ENCODE measurements around the gene RPS6KA3. TPM values are rescaled to one million over a fixed set of nuclear protein-coding genes. Genes with fewer than 3 reads are reported as not detected.

The RPS6KA3 gene
- total RNA-seq, 1 experiment from 2014 or later, result 14.6 TPM

GRCh38 chrX:20269848-20270561 is 3.3 kb upstream of the RPS6KA3 start:
- no peak overlapping the region for H3K4me3 Mint-ChIP-seq

More at GRCh38 chrX:20269848-20270561, 3.3 kb upstream of the RPS6KA3 start:
- POLR2A ChIA-PET, result no interaction called here
- ATAC-seq (no peak), DNase-seq (ENCODE audit: low spot score) (no peak)
- TF ChIP-seq SP1 (CRISPR knock-in tag; conservative IDR thresholded peaks at IDR 0.05), result no peak
- no peak for TF ChIP-seq IRF2 (CRISPR knock-in tag; IDR thresholded peaks at IDR 0.05; ENCODE audit: borderline replicate concordance, low read depth)
- no peak for TF ChIP-seq USF1 (CRISPR knock-in tag; IDR thresholded peaks at IDR 0.05)
- TF ChIP-seq GRHL2 (CRISPR knock-in tag; IDR thresholded peaks at IDR 0.05; ENCODE audit: insufficient replicate concordance, severe bottlenecking), result no peak
- TF ChIP-seq ZNF532 (CRISPR knock-in tag; IDR thresholded peaks at IDR 0.05; ENCODE audit: borderline replicate concordance), result no peak
- no peak for TF ChIP-seq TP53 (CRISPR knock-in tag; IDR thresholded peaks at IDR 0.05)
- no peak for TF ChIP-seq CBFB (CRISPR knock-in tag; IDR thresholded peaks at IDR 0.05; ENCODE audit: low read depth)
- no peak for TF ChIP-seq USF2 (CRISPR knock-in tag; IDR thresholded peaks at IDR 0.05)
- no peak for TF ChIP-seq ZBTB43 (CRISPR knock-in tag; IDR thresholded peaks at IDR 0.05)
- no peak for TF ChIP-seq NR3C1 (CRISPR knock-in tag; conservative IDR thresholded peaks at IDR 0.05; ENCODE audit: low read depth)
- no peak for TF ChIP-seq CREM (CRISPR knock-in tag; IDR thresholded peaks at IDR 0.05)
- TF ChIP-seq JUN (CRISPR knock-in tag; IDR thresholded peaks at IDR 0.05), result no peak
- TF ChIP-seq RELA (CRISPR knock-in tag; IDR thresholded peaks at IDR 0.05; ENCODE audit: borderline replicate concordance), result no peak
- no peak for TF ChIP-seq TEAD4 (CRISPR knock-in tag; IDR thresholded peaks at IDR 0.05)
- no peak for TF ChIP-seq E2F5 (CRISPR knock-in tag; IDR thresholded peaks at IDR 0.05)
- no peak for TF ChIP-seq ZNF512 (CRISPR knock-in tag; IDR thresholded peaks at IDR 0.05; ENCODE audit: borderline replicate concordance)
- no peak for TF ChIP-seq ZNF671 (CRISPR knock-in tag; IDR thresholded peaks at IDR 0.05)
- no peak for TF ChIP-seq HMGXB4 (CRISPR knock-in tag; IDR thresholded peaks at IDR 0.05)
- CTCF ChIA-PET, result no interaction called here
- Mint-ChIP-seq H3K27me3 (ENCODE audit: low read depth) (peaks cover 42% of the 10 kb centered on the region), H3K27ac (no peak overlapping the region), H3K9me3 (no peaks in the 10 kb centered on the region), H3K36me3 (no peaks in the 10 kb centered on the region), H3K4me1 (peaks cover 5% of the 10 kb centered on the region)
